Mucosa of descending colon (tissue), 3 donors: ENCODE data around the gene MYEF2. TPM values are rescaled to one million over a fixed set of nuclear protein-coding genes. Genes with fewer than 3 reads are reported as not detected.

ENCODE experiments used
- ATAC-seq: fragments of 200-7000 bp; cut with Tn5 transposase; one replicate; pipeline ENCODE4 v1.9.1; 2020; ENCODE audit warnings: mild to moderate bottlenecking, moderate library complexity
- DNase-seq, 3 donors: peaks; one replicate each; pipeline ENCODE4 v3.0.0-alpha.2; 2020
- H3K36me3 ChIP-seq: fragments of 200-600 bp; one replicate; pipeline ENCODE4 v1.8.0; 2021; ENCODE audit warnings: low read depth, mild to moderate bottlenecking
- H3K4me1 ChIP-seq: fragments of 200-600 bp; one replicate; pipeline ENCODE4 v1.8.0; 2021; ENCODE audit warnings: low read depth, mild to moderate bottlenecking
- H3K4me3 ChIP-seq: fragments of 200-600 bp; one replicate; pipeline ENCODE4 v1.8.0; 2021; ENCODE audit warnings: mild to moderate bottlenecking
- H3K9me3 ChIP-seq: fragments of 200-600 bp; one replicate; pipeline ENCODE4 v1.8.0; 2021; ENCODE audit warnings: mild to moderate bottlenecking
- intact Hi-C, 2 donors: fragments of 100-400 bp; cut with DNase I in 1 of 2; cut with micrococcal nuclease in 1 of 2; formaldehyde crosslinking; loops; one replicate each; pipeline versions ENCODE4 v1.11.0 to v1.11.1; 2022; cut with DNase I, micrococcal nuclease
- total RNA-seq, 3 donors: library from RNA; stranded (reverse); fragmentation: NEBNext Ultra II Directional in 2 of 3; extraction: Animal tissue kit (Norgen Biotek cat#: 25700) in 2 of 3; gene quantifications; one replicate each; pipeline versions ENCODE4 v1.2.1 to v1.2.4, GENCODE V29; 2021 to 2023
- TF ChIP-seq, protein P1 (sequence below): fragments of 200-600 bp; IDR thresholded peaks from one replicate; pipeline ENCODE4 v1.8.0; 2022; ENCODE audit warnings: antibody characterized with exemption, mild to moderate bottlenecking
- donor health status: DM: no; HTN: no; CAD: no; lungs with moderate emphysema.
- donor health status: DM: no; HTN: no; CAD: no.
- donor health status: DM: no; HTN: yes; CAD: no.

Gene MYEF2
- total RNA-seq, 3 donors from 2014 or later = 9.5 to 29.6 (median 14.0) TPM

DNA sequence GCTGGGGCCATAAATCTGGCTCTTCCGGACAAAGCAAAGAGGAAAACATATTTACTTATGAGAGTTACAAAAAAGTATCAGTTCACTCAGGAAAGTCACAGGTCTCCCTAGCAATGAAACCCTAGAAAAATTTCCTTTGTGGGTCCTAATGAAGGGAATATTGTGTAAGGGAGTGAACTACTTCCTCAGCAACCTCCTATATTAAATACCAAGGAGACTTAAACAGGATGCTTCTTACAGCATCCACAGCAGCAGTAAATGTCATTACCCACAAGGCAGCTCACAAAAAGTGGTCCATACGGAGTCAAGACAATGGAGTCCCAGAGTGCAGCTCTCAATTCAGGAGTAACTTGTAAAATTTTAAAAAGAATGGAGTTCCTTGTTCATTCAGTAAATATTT is 72.2 kb downstream of the MYEF2 start:
- no peak for DNase-seq
- intact Hi-C loops = no loop called here
- ATAC-seq = no peak
- Histone ChIP-seq H3K9me3 (no peaks in the 10 kb centered on the region), H3K4me1 (no peaks in the 10 kb centered on the region), H3K4me3 (no peak overlapping the region), H3K36me3 (no peaks in the 10 kb centered on the region)
- TF ChIP-seq, protein P1, sequence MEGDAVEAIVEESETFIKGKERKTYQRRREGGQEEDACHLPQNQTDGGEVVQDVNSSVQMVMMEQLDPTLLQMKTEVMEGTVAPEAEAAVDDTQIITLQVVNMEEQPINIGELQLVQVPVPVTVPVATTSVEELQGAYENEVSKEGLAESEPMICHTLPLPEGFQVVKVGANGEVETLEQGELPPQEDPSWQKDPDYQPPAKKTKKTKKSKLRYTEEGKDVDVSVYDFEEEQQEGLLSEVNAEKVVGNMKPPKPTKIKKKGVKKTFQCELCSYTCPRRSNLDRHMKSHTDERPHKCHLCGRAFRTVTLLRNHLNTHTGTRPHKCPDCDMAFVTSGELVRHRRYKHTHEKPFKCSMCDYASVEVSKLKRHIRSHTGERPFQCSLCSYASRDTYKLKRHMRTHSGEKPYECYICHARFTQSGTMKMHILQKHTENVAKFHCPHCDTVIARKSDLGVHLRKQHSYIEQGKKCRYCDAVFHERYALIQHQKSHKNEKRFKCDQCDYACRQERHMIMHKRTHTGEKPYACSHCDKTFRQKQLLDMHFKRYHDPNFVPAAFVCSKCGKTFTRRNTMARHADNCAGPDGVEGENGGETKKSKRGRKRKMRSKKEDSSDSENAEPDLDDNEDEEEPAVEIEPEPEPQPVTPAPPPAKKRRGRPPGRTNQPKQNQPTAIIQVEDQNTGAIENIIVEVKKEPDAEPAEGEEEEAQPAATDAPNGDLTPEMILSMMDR = no peak

DNA sequence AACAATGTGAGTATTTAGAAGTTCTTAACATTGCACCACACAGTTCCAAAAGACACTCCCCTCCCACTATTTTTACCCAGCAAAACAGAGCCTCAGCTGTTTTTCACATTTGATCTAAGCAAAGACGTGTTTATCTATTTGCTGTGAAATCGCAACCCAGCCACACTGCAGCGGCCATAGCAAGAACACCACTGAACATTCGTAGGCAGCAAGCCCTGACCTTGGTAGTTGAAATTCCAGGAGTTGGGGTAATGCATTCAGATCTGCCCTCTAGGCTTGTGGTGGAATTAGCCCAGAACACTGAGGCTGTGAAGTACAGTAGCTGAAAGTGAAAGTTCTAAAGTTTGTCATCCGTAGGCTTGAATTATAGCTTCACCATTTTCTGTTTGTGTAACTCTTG is 74.4 kb downstream of the MYEF2 start:
- TF ChIP-seq, protein P1 = no peak
- H3K36me3 ChIP-seq = no peaks in the 10 kb centered on the region
- no peaks in the 10 kb centered on the region for H3K9me3 ChIP-seq
- no peaks in the 10 kb centered on the region for H3K4me1 ChIP-seq
- DNase-seq = no peak
- no peak for ATAC-seq
- H3K4me3 ChIP-seq = no peak overlapping the region
- intact Hi-C loops = no loop called here

DNA sequence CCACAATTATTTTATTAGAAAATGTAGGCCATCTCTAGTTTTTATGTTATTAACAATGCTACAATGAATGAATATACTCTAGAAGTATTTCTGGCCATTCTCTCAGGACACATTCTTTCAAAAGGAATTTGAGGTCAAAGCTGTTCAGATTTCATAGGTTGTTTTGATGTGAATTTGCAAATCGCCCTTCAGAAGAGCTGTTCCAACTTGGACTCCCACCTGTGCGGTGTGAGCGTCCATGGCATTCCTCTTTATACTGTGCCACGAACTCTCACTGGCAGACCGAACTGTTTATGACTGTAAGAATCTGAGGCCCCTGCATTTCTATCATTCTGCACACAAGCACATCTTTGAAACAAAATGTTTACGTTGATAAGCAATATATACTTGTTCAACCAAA is 75.9 kb downstream of the MYEF2 start:
- no peak overlapping the region for H3K4me3 ChIP-seq
- no peaks in the 10 kb centered on the region for H3K36me3 ChIP-seq
- no peaks in the 10 kb centered on the region for H3K4me1 ChIP-seq
- TF ChIP-seq, protein P1 = no peak
- ATAC-seq (no peak), DNase-seq (no peak)
- intact Hi-C loops = no loop called here
- no peaks in the 10 kb centered on the region for H3K9me3 ChIP-seq

DNA sequence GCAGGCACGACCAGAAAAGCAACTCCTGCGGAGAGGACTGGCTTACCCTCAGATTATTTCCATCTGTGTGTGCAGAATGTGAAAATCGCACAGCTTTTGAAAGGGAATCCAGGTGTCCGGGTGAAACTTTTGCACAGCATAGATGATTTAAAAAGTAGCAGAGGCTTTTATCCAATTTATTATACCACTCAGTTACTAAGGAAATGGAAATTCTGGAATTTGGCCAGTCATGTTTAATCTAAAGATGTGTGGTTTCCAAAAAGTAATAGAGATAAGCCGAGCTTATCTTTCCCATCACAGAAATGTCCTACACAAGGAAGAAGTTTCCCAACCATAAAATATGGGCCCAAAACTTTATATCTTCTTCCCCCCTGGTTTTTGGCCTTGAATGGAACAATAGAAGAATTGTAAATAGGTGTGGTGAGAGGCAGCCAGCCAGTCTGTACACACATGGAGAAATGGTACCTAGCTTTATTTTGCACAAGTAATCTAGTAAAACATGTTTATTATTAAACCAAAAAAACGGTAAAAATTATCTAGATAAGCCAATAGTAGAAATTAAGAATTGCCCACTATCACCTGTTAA is 76.6 kb downstream of the MYEF2 start:
- peak; percentile 64 for ATAC-seq
- Histone ChIP-seq H3K4me3 (no peak overlapping the region), H3K4me1 (no peaks in the 10 kb centered on the region), H3K9me3 (no peaks in the 10 kb centered on the region), H3K36me3 (no peaks in the 10 kb centered on the region)
- intact Hi-C loops = no loop called here
- TF ChIP-seq, protein P1 = no peak
- DNase-seq = no peak

DNA sequence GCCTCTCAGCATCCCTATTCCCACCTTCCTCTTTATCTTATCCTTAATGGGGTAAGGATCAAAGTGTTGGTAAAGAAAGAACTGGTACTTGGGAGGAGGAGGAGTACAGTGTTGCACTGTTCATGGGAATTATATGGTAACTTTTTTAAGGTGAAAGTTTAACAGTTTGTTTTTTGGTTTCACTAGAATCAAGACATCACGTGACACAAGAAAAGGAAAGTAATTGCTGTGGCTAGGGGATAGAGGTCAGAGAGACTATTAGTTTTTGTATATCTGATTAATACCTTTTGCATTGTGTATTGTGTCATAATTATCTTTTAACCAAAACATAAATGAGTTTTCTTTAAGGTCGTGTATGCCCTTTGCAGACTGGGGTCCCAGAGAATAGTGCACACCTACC is 80.8 kb downstream of the MYEF2 start:
- no peak for DNase-seq
- no peaks in the 10 kb centered on the region for H3K36me3 ChIP-seq
- TF ChIP-seq, protein P1 = no peak
- H3K4me3 ChIP-seq = no peak overlapping the region
- no peaks in the 10 kb centered on the region for H3K9me3 ChIP-seq
- no peak for ATAC-seq
- no peaks in the 10 kb centered on the region for H3K4me1 ChIP-seq
- intact Hi-C loops = no loop called here

DNA sequence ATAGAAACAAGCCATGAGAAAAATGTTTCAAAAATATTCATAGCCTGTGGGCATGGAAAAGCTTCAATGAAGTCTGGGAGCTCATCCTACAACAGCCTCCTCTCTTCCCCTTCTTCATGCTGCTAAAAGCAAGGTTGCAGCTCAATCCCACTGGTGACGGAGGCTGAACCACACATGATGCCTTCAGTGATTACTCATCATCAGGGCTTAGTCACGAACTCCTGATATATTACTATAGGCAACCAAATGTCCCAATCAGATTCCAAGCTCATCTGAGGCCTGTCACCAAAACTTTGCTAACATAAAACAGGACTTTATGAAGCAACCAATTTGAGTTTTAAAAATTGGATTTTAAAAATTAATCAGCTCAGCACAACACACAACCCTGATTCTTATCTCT is 81.3 kb downstream of the MYEF2 start:
- Histone ChIP-seq H3K4me1 (no peaks in the 10 kb centered on the region), H3K36me3 (no peaks in the 10 kb centered on the region), H3K4me3 (no peak overlapping the region), H3K9me3 (no peaks in the 10 kb centered on the region)
- intact Hi-C loops = no loop called here
- TF ChIP-seq, protein P1 = no peak
- no peak for ATAC-seq
- DNase-seq = no peak
